OCI-LY1 (cell line): Measurements from ENCODE around the gene USP34.

ENCODE experiments used
- H2AFZ ChIP-seq: fragments of 200-600 bp; sonication (generic), shearing (Covaris generic); 2 replicates; pipeline ENCODE4 v1.6.0; 2014; ENCODE audit warnings: antibody characterized with exemption, mild to moderate bottlenecking, low read length
- H3F3A ChIP-seq: fragments of 200-600 bp; sonication (generic), shearing (Covaris generic); 2 replicates; pipeline ENCODE4 v1.6.0; 2014; ENCODE audit warnings: mild to moderate bottlenecking, antibody characterized with exemption, low read length, moderate library complexity; ENCODE audit not compliant: insufficient read depth
- H3K27ac ChIP-seq: fragments of 200-600 bp; sonication (generic); 2 replicates; pipeline ENCODE4 v1.5.1; 2014; ENCODE audit warnings: low read length, mixed run types, mild to moderate bottlenecking, low read depth; ENCODE audit not compliant: poor library complexity, severe bottlenecking
- H3K27me3 ChIP-seq: fragments of 200-600 bp; sonication (generic); 2 replicates; pipeline ENCODE4 v1.6.0; 2014; ENCODE audit warnings: antibody characterized with exemption, mild to moderate bottlenecking, low read length, moderate library complexity; ENCODE audit not compliant: insufficient read depth
- H3K36me3 ChIP-seq: fragments of 200-600 bp; sonication (generic); 2 replicates; pipeline ENCODE4 v1.6.1; 2014; ENCODE audit warnings: mild to moderate bottlenecking, antibody characterized with exemption, low read length, moderate library complexity, mixed read lengths; ENCODE audit not compliant: insufficient read depth
- H3K4me1 ChIP-seq: fragments of 200-600 bp; sonication (generic); 2 replicates; pipeline ENCODE4 v1.5.1; 2014; ENCODE audit warnings: mild to moderate bottlenecking, low read length, moderate library complexity; ENCODE audit not compliant: insufficient read depth, severe bottlenecking
- H3K4me2 ChIP-seq: fragments of 200-600 bp; sonication (generic), shearing (Covaris generic); 2 replicates; pipeline ENCODE4 v1.6.1; 2014; ENCODE audit warnings: low read length
- H3K4me3 ChIP-seq: fragments of 200-600 bp; sonication (generic); 2 replicates; pipeline ENCODE4 v1.5.1; 2014; ENCODE audit warnings: low read length, low read depth, mild to moderate bottlenecking, mixed read lengths; ENCODE audit not compliant: poor library complexity, severe bottlenecking
- H3K79me2 ChIP-seq: fragments of 200-600 bp; shearing (Covaris generic); 2 replicates; pipeline ENCODE4 v1.6.1; 2016; ENCODE audit warnings: mixed run types, low read length, mixed read lengths; ENCODE audit not compliant: insufficient read depth
- H3K9ac ChIP-seq: fragments of 200-600 bp; sonication (generic), shearing (Covaris generic); 2 replicates; pipeline ENCODE4 v1.6.1; 2014; ENCODE audit warnings: mild to moderate bottlenecking, low read length, mixed read lengths
- H3K9me2 ChIP-seq: fragments of 200-600 bp; sonication (generic), shearing (Covaris generic); 2 replicates; pipeline ENCODE4 v1.6.1; 2014; ENCODE audit warnings: low read depth, mild to moderate bottlenecking, low read length, mixed read lengths
- H3K9me3 ChIP-seq: fragments of 200-600 bp; shearing (Covaris generic); 2 replicates; pipeline ENCODE4 v1.6.1; 2014; ENCODE audit warnings: low read length, mixed read lengths
- H4K20me1 ChIP-seq: fragments of 200-600 bp; sonication (generic), shearing (Covaris generic); 2 replicates; pipeline ENCODE4 v1.6.0; 2016; ENCODE audit warnings: mild to moderate bottlenecking, low read length; ENCODE audit not compliant: insufficient read depth
- CTCF ChIP-seq: fragments of 200-600 bp; sonication (generic), shearing (Covaris generic); IDR thresholded peaks from 2 replicates; pipeline ENCODE4 v1.5.1; 2017; ENCODE audit warnings: mild to moderate bottlenecking, antibody characterized with exemption, low read length, moderate library complexity, mixed read lengths
- EZH2 ChIP-seq: fragments of 200-600 bp; sonication (generic), shearing (Covaris generic); IDR thresholded peaks from 2 replicates; pipeline ENCODE4 v1.8.0; 2017; ENCODE audit warnings: borderline replicate concordance, mixed run types, mild to moderate bottlenecking, antibody characterized with exemption, low read length, moderate library complexity, mixed read lengths

The USP34 gene

GRCh38 chr2:61470965-61471904 is at the start of gene USP34:
USP34 (minus strand) TSS chr2:61471087; CDS start chr2:61470692, 395 bp downstream.
- peaks cover 39% of the 10 kb centered on the region for H3K79me2 ChIP-seq
- H3K27ac ChIP-seq, result peak within 1 kb of the TSS; percentile 93
- no peak within 1 kb of the TSS for H2AFZ ChIP-seq
- peak within 1 kb of the TSS; percentile 82 for H3K4me3 ChIP-seq
- TF ChIP-seq EZH2 (no peak), CTCF (no peak)
- H3K9me2 ChIP-seq, result no peaks in the 10 kb centered on the region
- H3K9me3 ChIP-seq, result no peaks in the 10 kb centered on the region
- H3K27me3 ChIP-seq, result no peaks in the 10 kb centered on the region
- no peaks in the 10 kb centered on the region for H4K20me1 ChIP-seq
- peaks cover 6% of the 10 kb centered on the region for H3K36me3 ChIP-seq
- no peaks in the 10 kb centered on the region for H3F3A ChIP-seq
- peaks cover 36% of the 10 kb centered on the region for H3K4me1 ChIP-seq
- H3K9ac ChIP-seq, result peak within 1 kb of the TSS; percentile 90
- H3K4me2 ChIP-seq, result peak within 1 kb of the TSS; percentile 83

DNA sequence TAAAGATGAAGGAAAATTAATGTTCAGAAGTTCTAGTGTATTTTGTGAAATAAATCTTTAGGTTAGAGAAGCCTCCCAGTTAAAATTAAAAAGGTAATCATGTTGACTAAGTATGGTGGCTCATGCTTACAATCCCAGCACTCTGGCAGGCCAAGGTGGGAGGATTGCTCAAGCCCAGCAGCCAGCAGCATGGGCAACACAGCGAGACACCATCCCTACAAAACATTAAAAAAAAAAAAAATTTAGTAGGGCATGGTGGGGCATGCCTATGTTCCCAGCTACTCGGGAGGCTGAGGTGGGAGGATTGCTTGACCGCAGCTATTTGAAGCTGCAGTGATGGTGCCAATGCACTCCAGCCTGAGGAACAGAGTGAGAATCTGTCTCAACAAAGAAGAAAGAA is 49.4 kb upstream of the USP34 start:
- Histone ChIP-seq H3K27me3 (no peaks in the 10 kb centered on the region), H3F3A (no peaks in the 10 kb centered on the region), H3K4me3 (no peak overlapping the region), H3K9me3 (no peaks in the 10 kb centered on the region), H3K4me1 (peaks cover 4% of the 10 kb centered on the region), H3K4me2 (no peak overlapping the region), H3K79me2 (peaks cover 89% of the 10 kb centered on the region), H3K27ac (no peak overlapping the region), H2AFZ (no peak overlapping the region), H3K36me3 (peaks cover 95% of the 10 kb centered on the region), H4K20me1 (0 out of 2 replicates have a peak, but pooled peaks cover 11% of the 10 kb centered on the region), H3K9ac (no peak overlapping the region), H3K9me2 (no peaks in the 10 kb centered on the region)
- no peak for TF ChIP-seq CTCF
- no peak for TF ChIP-seq EZH2

GRCh38 chr2:61512768-61513398 is 42.0 kb upstream of the USP34 start:
- H3K4me2 ChIP-seq, result no peak overlapping the region
- no peak overlapping the region for H3K4me3 ChIP-seq
- peaks cover 8% of the 10 kb centered on the region for H3K4me1 ChIP-seq
- no peak overlapping the region for H3K27ac ChIP-seq
- H3K27me3 ChIP-seq, result no peaks in the 10 kb centered on the region
- H3K36me3 ChIP-seq, result peaks cover 99% of the 10 kb centered on the region
- H3K9me3 ChIP-seq, result no peaks in the 10 kb centered on the region
- no peak for TF ChIP-seq EZH2
- no peak for TF ChIP-seq CTCF
- H3K79me2 ChIP-seq, result peaks cover 79% of the 10 kb centered on the region
- H2AFZ ChIP-seq, result no peak overlapping the region
- no peaks in the 10 kb centered on the region for H3K9me2 ChIP-seq
- no peak overlapping the region for H3K9ac ChIP-seq
- peaks cover 4% of the 10 kb centered on the region; the same call in 1 of the 2 replicates for H4K20me1 ChIP-seq
- no peaks in the 10 kb centered on the region for H3F3A ChIP-seq
